Kidney glomerular epithelial cell (primary cell): Measurements from ENCODE around the gene PRR12.

Experiments used
- DNase-seq: peaks from one replicate; lab custom pipeline; 2025; lab: John Stamatoyannopoulos, UW

PRR12 gene

DNA sequence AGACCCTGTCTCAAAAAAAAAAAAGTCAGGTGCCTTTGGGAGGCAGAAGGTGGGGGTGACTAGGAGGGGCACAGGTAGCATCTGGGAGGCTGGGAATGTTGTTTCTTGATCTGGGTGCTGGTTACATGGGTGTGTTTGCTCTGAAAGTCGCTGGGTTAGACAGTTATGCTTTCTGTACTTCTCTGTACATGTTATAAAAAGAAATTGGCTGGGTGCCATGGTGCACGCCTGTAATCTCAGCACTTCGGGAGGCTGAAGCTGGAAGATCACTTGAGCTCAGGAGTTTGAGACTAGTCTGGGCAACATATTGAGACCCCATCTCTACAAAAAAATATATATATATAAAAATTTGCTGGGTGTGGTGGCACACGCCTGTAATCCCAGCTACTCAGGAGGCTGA, 25.7 kb upstream of the PRR12 start:
- no peak for DNase-seq

DNA sequence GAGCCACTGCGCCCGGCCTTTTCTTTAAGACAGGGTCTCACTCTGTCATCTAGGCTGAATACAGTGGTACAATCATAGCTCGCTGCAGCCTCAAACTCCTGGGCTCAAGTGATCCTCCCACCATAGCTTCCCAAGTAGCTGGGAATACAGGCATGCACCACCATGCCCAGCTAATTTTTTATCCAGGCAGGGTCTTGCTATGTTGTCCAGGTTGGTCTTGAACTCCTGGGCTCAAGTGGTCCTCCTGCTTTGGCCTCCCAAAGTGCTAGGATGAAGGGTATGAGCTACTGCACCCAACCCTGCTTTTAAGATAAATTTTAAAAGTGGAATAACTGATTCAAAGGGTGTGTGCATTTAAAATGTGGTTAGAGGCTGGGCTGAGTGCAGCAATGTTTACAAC, 24.7 kb upstream of the PRR12 start:
- DNase-seq = no peak

DNA sequence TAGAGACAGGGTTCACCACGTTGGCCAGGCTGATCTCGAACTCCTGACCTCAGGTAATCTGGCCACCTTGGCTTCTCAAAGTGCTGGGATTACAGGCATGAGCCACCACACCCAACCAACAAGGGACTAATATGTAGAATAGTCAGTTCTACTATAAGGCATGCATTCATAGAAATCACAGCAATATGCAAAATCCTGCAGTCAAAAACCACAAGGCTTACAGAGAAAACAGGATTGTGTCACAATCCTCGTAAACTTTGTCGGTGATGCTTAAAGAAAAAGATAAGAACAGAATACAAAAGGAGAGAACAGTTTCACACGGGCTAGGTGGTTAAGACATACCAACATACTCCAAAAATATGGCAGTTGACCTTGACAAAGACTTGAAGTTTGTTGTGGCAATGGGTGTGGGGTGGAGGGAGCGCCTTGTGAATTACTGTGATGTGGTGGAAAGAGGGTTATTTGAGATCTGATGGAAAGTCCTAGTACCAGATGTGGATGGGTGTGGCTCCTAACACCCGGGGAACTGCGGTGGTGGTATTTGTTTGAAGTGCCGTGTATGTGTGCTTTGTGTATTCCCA, 23.0 kb upstream of the PRR12 start:
- no peak for DNase-seq

DNA sequence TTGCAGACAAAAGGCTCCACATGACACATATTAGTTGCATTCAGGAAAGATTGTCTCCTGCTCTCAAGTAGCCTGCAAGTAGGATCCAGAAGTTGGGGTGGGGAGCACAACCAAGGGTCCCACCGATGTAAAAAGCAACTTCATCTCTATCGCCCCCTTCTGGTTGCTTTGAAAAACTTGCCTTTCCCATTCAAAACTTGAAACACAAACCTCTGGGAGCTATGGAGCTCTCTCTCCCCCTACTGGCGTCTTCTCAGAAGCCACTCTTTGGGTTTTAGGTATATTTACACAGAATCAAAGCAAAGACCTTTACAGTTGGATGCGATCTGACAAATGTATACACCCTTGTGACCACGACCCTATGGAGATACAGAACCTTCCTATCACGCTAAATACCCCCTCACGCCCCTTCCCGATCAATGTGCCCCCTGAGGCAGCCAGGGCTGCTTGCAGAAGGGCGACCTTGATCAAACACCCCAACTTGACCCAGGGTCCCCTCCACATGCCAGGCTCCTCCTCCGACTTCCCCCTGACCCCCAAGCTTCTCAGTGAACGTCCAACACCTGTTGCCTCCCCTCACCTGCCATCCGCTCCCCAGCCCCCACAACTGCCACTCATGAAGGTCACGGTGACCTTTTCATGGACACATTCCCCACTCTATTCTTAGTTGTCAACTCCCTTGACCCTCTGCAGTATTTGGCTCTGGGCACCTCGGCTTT, 20.7 kb upstream of the PRR12 start:
- peak; percentile 63 for DNase-seq

DNA sequence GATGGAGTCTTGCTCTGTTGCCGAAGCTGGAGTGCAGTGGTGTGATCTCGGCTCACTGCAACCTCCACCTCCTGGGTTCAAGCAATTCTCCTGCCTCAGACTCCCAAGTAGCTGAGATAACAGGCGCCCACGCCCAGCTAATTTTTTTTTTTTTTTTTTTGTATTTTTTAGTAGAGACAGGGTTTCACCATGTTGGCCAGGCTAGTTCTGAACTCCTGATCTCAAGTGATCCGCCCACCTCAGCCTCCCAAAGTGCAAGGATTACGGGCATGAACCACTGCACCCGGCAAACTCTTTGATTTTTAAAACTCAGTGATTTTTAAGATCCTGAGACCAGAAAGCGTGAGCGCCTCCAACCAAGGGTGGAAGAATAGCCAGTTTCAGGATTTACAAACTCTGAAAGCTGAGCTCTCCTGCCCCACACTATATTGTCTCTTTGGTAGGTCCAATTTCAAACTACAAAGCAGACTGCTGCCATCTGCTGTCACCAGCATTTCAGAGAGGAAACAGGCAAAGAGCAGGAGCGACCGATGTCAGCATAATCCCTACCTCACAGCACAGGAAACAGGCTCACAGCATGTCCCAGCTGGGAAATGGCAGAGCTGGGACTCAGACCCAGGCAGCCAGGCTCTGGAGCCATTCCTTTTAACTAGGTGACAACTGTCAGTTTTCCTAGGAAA, 19.8 kb upstream of the PRR12 start:
- DNase-seq = no peak

DNA sequence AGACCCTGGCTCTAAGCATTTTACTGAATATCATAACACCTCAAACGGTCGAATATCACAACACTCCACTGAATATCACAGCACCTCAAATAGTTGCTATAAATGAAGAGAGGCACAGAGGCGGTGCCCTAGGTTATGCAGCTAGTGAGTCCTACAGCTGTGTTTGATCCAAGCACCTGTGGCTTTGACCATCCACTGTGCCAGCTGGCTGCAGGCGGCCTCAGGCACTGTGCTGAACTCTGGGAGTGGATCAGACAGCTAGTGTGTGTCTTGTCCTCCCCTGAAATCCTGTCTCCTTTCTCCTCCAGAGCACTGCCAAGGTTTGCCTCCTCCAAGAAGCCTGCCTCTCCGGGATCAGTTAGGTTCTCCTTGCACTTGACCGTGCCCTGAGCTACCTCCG, 18.0 kb upstream of the PRR12 start:
- no peak for DNase-seq

DNA sequence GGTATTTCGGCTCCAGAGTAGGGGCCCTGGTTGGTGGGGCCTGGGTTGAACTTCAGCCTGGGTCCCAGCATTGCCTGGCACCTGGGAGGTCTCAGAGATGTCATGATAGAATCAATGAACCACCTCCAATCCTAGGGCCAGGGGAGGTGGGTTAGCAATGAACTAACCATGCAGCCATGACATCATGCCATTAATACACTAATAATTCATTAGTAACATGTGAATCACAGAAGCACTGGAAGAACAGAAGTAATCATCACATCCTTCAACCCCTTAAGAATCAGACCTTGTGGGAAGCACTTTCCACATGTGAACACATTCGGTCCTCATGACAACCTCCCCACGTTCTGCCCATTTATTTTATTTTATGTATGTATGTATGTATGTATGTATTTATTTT, 17.6 kb upstream of the PRR12 start:
- DNase-seq = no peak

DNA sequence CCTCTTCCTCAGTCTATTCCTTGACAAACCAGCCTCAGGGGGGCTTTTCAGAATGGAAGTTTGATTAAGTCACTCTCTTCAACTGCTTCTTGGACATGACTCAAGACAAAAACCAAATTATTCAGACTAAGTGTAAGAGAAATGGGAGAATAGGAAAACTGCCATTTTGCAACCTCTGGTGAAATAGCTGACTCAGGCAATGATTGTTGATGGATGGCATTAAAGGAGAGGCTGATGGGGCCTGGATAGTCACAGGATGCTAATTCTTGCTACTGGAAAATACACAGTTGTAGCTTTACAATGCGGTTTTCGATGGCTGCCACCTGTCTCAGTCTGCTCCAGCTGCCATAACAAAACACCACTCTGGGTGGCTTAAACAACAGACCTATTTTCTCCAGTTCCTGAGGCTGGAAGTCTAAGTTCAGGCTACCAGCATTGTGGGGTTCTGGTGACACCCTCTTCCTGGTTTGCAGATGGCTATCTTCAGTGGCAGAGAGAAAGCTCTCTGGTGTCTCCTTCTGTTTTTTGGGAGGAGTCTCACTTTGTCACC, 16.7 kb upstream of the PRR12 start:
- no peak for DNase-seq

DNA sequence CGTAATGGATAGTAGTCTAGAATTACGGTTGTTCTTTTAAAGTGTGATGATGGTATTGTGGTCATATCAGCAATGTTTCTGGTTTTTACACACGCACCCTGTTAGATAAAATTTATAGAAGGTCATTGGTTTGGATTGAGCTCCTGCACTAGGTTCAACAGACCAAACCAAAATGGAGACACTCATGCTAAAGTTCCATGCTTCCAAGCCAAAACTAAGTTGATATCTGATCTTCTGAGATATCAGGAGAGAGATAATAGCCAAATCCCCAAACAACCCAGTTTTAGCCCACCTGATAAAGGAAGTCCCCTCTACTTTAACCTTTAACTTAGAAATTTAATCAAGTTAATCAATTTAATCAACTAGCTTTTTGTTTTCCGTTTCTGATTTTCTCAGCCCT, 11.8 kb upstream of the PRR12 start:
- no peak for DNase-seq

DNA sequence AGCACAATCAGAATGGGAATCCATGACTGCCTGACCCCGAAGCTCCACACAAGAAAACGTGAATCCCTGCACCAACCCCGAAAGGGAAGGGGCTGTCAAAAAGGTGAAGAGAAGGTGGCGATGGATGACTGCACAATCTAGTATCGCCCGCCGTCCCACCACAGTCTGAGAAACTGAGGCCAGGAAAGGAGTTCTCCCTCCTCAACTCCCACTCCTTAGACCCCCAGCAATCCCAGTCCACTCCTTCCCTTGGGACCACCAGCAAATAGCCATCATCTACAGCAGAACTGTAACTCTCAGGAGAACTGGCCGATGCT, 11.1 kb upstream of the PRR12 start:
- DNase-seq = no peak

DNA sequence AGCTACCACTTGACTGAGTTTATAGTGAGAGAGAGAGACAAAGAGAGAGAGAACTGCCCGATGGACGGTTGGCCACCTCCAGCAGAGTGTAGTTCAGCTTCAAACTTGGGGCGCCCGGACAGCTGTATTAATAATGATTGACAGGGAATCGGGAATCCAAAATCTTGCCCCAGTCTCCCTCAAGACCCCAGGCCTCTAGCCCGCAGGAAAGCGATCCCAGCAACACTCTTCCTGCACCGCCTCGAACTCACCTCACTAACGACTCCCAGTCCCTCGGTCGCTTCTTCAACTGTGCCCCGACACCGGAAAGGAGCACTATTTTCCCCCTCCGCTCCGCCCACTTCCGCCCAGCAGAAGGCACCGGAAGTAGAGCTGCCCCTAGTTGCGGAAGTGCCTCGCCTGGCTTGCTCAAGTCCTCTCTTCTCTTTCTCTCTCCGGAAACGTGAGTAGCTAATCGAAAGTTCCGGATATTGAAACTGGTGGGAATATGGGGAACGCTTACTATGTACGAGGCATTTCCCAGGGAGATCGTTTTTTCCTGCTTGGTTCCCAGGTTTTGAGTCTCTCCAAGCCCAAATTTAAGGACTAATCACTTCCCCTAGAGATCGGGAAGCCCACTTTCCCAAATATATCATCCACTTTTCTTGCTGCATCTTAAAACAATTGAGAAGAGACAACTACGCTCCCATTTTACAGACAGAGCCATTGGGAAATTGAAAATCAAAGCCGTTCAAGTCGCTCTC, 10.5 kb upstream of the PRR12 start, which contains the start of gene NOSIP:
Gene NOSIP (minus strand): TSS at position 293 of the 743 bp plus-strand sequence. CDS start 19,865 bp downstream, outside the sequence.
- peak; percentile 95 for DNase-seq

DNA sequence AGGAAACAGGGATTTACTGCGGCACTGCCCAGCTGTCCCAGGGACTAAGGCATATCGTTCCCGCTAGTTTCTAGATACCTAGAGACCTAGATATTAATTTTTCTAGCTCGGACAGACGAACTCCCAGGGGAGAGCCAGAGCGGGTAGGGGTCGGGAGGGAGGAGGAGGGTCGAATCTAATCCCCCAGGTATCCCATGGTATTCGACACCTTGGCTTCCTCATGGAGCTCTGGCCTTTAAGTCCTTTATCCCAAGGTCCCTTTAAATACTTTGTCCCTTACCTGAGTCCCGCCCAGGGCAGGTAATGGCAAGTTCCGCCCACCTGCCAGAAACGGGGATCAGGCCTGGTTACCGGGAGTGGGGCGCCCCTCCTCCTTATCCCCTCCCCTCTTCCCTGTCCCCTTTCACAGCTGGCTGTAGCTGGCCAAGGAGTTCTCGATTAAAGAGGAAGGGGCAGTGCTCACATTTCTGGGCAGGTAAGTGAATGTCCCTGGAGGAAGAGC, 9.9 kb upstream of the PRR12 start, which contains the start of gene PRRG2:
Gene PRRG2 (plus strand): TSS at position 310 of the 502 bp plus-strand sequence. CDS start 1,904 bp downstream, outside the sequence.
- no peak for DNase-seq

DNA sequence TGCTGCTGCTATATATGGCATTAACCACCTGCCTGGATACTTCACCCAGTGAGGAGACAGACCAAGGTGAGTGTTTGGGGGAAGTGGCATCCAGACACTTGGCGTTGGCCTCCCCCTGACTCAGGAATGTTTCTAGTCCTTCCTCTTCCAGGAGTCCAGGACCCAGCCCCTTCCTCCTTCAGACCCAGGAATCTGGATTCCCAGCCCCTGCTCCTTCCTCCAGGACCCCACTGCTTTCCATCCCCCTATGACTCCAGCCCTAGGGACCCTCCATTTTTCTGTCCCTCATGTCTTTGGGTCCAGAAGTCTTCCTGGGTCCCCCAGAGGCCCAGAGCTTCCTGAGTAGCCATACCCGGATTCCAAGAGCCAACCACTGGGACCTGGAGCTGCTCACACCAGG, 7.7 kb upstream of the PRR12 start:
- no peak for DNase-seq

DNA sequence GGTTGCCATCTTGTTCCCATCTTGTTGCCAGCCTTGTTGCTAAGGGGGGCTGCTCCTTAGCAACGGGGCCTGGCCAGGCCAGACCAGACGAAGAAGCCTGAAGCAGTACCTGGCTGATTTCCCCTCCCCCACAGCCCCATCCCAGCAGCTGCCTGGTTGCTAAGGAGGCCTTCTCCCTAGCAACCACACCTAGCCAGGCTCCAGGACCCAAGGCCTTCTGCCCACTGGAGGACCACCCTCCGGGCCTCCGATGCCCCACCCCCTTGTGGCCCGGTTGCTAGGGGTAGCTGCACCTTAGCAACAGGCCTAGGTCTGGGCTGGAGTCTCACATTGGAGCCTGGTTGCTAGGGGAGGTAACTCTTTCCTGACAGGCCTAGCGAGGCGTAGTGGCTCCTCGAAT, 6.0 kb upstream of the PRR12 start:
- DNase-seq = no peak

DNA sequence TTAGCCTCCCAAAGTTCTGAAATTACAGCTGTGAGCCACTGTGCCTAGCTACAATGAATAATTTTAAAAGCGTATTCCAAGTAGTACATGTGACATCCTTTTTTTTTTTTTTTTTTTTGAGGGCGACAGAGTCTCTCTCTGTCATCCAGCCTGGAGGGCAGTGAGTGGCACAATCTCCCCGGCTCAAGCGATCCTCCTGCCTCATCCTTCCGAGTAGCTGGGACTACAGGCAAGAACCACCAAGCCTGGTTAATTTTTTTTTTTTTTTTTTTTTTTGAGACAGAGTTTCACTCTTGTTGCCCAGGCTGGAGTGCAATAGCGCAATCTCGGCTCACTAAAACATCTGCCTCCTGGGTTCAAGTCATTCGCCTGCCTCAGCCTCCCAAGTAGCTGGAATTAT, 3.8 kb upstream of the PRR12 start:
- no peak for DNase-seq

DNA sequence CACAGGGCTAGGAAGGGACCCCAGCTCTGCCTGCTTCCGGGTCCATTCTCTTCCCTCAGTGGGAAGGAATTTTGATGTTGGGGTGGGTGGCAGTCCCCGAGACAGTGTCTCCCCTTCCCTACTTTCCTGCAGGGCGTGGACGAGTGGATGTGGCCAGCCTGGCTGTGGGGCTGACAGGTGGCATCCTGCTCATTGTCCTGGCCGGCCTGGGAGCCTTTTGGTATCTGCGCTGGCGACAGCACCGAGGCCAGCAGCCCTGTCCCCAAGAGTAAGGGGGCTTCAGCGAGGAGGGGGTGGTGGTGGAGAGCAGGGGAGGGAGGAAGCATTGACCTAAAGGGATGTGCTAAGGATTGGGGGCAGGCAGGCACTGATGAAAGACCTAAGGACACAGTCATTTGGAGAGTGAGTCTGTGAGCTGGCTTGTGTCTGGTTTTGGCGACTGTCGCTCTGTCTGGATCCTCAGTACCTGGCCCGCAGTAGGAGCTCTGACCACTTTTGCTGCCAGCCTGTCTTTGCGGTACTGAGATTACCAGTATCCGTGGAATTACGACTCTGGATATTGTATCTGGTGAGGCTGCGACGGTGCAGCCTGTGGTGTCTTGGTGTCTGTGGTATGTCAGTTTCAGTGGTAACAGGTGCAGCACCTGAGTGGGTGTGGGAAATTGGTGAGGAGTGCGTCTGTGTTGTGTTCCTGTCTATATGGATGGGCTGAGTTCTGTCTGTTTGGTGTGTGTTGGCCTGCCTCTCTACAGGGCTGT, 2.4 kb upstream of the PRR12 start:
- no peak for DNase-seq

DNA sequence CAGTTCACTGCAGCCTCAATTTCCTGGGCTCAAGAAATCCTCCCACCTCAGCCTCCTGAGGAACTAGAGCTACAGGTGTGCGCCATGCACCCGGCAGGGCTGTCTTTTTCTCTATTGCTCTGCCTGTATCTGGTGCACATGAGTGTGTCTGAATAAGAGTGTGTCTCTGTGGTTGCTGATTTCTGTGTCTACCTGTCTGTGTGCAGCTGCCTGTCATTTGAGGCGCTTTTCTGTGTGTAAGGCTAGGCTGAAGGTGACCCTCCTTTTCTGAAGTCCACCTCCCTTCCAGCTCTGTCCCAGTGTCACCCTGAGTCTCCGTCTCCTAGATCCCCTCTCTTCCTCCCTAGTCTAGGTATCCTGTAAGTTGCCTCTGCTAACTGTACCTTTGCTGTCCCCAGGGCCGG, 1.5 kb upstream of the PRR12 start:
- DNase-seq = no peak

DNA sequence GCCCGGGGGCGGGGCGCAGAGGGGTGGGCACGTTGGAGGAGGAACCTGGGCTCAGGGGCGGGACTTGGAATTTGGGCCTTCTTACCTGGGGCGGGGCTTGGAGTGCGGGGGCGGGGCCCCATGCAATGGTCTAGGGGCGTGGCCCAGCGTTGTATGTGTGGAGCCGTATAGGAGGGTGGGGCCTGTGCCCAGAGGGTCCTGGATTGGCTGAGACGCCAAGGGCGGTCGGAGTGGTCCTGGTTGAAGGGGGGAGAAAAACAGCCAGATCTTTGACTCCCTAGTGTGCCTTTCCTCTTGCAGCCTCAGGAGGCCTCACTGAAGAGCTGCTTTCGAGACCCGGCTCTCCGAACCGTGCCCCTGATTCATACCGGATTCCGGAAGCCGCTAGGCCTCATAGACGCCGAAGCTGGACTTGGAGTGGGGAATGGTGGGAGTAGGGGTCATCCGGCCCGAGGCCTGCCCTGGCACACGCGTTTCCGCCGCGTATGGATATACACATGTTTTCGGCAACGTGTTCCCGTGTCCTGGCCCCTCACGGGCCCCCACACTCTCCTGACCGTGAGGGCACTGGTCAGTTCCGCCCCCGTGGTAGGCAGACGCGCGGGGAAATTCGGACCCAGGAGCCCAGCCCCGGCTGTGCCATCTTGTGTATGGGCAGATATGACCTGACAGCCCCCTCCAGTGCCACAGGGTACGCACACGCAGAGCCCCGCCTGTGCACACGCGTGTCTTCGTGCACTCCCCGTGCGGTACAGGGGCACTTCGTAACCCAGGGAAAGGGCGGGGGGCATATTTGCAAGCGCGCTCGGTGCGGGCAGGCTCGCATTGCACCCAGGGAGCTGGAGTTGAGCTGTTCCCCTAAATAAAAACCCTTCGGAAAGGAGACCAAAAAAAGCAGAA, 661 bp upstream of the PRR12 start:
- DNase-seq = peak; percentile 96

DNA sequence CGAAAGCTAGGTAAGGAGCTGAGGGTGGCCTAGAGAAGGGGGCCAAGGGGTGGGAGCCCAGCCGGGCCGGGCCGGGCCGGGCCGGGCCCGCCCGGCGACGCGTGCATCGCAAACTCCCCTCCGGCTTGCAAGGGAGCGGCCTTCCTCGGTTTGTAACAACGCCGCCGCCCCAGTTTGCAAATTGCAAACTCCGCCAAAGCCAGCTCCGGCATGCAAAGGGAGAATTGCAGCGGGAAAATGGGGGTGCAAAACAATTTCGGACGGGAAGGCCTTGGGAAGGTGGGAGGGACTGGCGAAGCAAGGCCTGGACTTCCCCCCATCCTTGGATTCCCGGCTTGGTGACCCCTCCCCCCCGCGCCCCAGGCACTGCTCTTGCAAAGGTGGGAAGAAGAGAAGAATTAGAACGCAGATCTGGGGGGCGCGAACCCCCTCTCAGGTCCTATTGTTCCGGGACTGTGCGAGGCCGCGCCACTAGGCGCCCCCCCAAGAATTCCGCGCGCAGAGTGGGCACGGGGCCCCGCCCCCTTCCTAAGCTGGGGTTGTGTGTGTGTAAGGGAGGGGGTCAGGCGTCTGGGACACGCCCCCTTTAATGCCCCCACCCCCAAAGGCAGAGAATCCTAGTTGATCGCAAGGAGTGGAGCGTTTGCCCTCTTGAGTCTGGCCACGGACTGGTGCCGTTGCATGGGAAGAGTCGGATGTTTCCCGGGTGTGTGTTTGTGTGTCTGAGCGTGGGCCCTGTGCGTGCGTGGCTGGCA, 926 bp downstream of the PRR12 start:
- DNase-seq = no peak
